GM19455 (cell line): ENCODE results near the gene SELE.
"Not testable (repeated sequence)": the region's sequence is repeated elsewhere in the genome, so short reads cannot be mapped to it uniquely, and the experiment has no call there.

Experiments used
- ATAC-seq: cut with Tn5 transposase; IDR thresholded peaks from one replicate; pipeline ENCODE4 v1.9.1; 2021; ENCODE audit not compliant: unreplicated experiment

Gene SELE

GRCh38 chr1:169688377-169688776 is 45.5 kb downstream of the SELE start:
- ATAC-seq: not testable (repeated sequence)

- no peak for ATAC-seq
Measured at GRCh38 chr1:169683661-169684060, 50.2 kb downstream of the SELE start.

DNA sequence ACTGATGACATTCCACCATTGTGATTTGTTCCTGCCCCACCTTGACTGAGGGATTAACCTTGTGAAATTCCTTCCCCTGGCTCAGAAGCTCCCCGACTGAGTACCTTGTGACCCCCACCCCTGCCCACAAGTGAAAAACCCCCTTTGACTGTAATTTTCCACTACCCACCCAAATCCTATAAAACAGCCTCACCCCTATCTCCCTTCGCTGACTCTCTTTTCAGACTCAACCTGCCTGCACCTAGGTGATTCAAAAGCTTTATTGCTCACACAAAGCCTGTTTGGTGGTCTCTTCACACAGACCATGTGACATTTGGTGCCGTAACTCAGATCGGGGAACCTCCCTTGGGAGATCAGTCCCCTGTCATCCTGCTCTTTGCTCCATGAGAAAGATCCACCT is 50.7 kb downstream of the SELE start:
- not testable (repeated sequence) for ATAC-seq

DNA sequence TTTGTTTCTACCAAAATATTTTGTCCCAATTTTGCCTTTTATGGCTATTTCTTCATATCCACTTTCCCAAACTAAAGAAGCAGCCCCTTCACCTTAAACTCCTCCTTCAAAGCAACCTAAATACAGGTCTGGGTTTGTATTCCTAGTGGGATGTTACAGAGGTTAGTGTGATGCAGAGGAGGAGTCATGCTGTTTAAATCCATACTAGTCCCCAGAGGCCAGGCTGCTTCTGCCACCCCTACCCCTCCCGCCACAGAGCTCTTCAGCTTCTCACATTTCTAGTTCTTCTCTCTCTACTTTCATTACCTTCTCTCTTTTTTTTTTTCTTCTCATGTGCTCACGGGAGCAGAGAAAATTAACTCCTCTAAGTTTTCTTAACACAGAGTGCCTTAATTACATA is 51.8 kb downstream of the SELE start:
- ATAC-seq: no peak

DNA sequence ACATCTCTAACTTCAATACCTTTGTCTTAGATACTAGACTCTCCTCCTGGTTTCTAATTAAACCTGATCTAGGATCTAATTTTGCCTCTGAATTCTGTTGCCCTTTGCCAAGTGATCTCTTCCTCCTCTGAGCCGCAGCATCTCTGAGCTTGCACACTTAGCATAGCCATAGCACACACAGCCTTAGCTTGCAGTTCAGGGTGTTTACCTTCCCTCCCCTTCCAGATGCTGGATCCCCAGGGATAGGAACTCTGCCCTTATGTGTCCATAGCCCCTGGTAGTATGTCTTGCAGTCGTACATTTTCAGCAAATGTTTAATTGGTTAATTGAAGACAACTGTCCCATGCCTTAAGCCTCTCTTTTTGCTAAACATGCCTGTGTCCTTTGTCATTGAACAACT is 52.7 kb downstream of the SELE start:
- no peak for ATAC-seq

DNA sequence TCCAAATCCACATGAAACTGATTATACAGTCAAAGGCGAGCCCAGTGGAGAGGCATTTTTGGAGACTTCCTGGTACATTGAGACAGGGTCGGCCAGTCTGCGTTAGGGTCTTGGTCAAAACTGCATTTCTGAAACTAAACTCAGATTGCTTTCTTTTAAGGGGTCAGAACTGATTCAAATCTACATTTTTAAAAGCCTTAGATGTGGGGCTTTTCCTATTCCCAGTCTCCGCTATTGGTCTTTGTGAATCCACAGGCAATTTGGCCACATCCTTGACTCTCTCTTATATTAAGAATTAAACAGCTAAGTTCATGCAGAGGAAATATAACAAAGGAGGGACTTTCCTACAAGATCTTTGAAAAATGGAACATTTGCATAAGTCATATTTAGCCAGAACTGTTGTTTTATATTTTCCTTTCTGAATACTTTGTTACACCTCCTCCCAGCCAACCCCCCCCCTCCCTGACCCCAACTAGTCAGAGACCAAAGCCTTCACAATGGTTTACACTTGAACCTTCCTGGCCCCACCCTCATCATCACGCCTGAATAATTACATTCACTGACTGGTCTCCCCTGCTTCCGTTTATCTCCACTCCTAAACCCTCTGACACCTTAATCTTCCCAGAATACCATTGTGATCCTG is 53.4 kb downstream of the SELE start:
- no peak for ATAC-seq

DNA sequence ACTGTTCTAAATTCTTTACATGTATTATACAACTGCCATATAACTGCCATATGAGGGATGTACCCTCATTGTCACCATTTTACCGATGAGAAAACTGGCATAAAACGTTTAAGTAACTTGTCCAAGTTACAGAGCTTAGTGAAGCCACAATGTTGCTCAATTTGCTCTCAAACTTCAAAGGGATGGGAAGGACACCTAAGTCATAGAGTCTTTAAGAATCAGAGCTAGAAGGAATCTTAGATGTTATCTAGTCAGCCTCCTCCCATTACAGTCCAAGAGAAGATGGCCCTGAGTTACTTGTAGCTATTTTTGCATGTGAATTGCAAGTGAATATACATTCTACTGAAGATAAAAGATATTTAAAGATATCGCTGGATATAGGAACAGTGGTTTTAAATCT is 54.2 kb downstream of the SELE start:
- ATAC-seq: no peak

GRCh38 chr1:169676001-169676400 is 57.9 kb downstream of the SELE start:
- no peak for ATAC-seq
